Esophagus muscularis mucosa (tissue), 3 donors: Measurements from ENCODE around the gene OR6N1.

ENCODE experiments used
- CTCF ChIP-seq, 3 experiments: fragments of 200-600 bp in 2 of 3; fragments of 450-650 bp in 1 of 3; sonication (generic) in 2 of 3; IDR thresholded peaks; one replicate each; pipeline ENCODE4 v1.5.1; 2017 to 2019; ENCODE audit warnings: antibody characterized with exemption in 3 of 3, mild to moderate bottlenecking in 2 of 3, moderate library complexity in 1 of 3
- POLR2A ChIP-seq: fragments of 450-650 bp; IDR thresholded peaks from one replicate; pipeline ENCODE4 v1.6.1; 2017; ENCODE audit warnings: antibody characterized with exemption, moderate library complexity, mild to moderate bottlenecking, low read depth

- TF ChIP-seq CTCF (IDR thresholded peaks at IDR 0.05) (no peak), POLR2A (no peak)
Observed at GRCh38 chr1:158809256-158809655, 37.3 kb upstream of the OR6N1 start.
